ENCODE results near the gene GSTM2. TPM values are rescaled to one million over a fixed set of nuclear protein-coding genes. Genes with fewer than 3 reads are reported as not detected.

Gene GSTM2
- total and polyA plus RNA-seq, 2 of the 4 experiments (the other 2 are of a cell fraction): 10.2 to 85.5 TPM

DNA sequence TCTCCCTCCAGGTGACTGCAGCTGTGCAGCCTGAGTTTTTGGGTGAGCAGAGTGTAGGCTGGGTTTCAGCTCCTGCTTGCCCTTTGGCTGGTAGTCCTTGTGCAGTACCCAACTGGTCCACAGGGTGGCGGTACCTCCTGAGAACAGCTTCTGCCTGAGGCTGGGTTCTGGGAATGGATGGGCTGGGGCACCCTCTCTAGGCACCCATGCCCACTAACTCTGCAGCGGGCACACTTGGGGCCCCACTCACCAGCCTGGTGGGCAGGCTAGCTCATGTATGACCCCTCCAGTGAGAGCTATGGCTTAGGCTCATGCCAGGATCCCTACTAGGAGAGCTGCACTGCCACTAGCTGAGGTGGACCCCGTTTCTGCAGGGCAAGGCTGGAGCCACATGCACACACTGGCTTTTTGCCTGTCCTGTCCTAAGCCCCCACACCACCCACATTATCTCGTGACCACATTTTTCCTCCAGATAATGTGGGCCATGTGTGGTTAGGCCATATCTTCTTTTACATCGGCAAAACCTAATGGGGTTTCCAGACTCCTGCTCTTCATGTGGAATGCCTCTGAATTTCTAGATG lies 27.5 kb upstream of the GSTM2 start:
- Histone ChIP-seq H3K14ac (replicated peaks; ENCODE audit: low read depth, low read length) (no peak overlapping the region), H3K9me1 (ENCODE audit: insufficient read depth, low read length) (peaks cover 3% of the 10 kb centered on the region), H3K36me3 (ENCODE audit: control insufficient read depth, insufficient read depth, low read length) (no peaks in the 10 kb centered on the region), H2BK5ac (ENCODE audit: low read depth, low read length, poor library complexity, severe bottlenecking) (no peak overlapping the region), H3K4me1 (ENCODE audit: control insufficient read depth, insufficient read depth, low read length) (peaks cover 21% of the 10 kb centered on the region), H2AK9ac (replicated peaks; ENCODE audit: low read depth, low read length, poor library complexity) (peak overlapping the region; percentile 29), H3K9ac (ENCODE audit: low read depth, low read length) (no peak overlapping the region), H2AK5ac (ENCODE audit: low read depth, low read length) (peak overlapping the region; percentile 11; the same call in 1 of the 2 replicates), H4K91ac (ENCODE audit: insufficient read depth, low read depth, low read length) (no peak overlapping the region), H3K18ac (ENCODE audit: low read depth, low read length) (no peak overlapping the region), H2BK15ac (ENCODE audit: low read depth, low read length) (no peak overlapping the region; the same call in 2 of the 3 replicates), H3K27ac (ENCODE audit: insufficient read depth, low read length) (no peak overlapping the region), H3K27me3 (ENCODE audit: control insufficient read depth, insufficient read depth, low read length) (no peaks in the 10 kb centered on the region), H2BK20ac (ENCODE audit: low read depth, low read length) (no peak overlapping the region), H4K8ac (ENCODE audit: low read depth in 2 of 2, low read length in 2 of 2) (no peak overlapping the region), H3K4me3 (ENCODE audit: insufficient read depth, low read depth, low read length) (no peak overlapping the region), H2AFZ (replicated peaks; ENCODE audit: low read length, poor library complexity) (peak overlapping the region; percentile 65), H3K4ac (ENCODE audit: low read depth, low read length) (no peak overlapping the region), H3K56ac (ENCODE audit: extremely low read depth, insufficient read depth, low read length) (no peak overlapping the region), H2BK120ac (ENCODE audit: low read depth, low read length) (no peak overlapping the region), H4K20me1 (ENCODE audit: insufficient read depth, low read length) (no peaks in the 10 kb centered on the region), H3K9me3 (ENCODE audit: control insufficient read depth, insufficient read depth, low read length) (no peaks in the 10 kb centered on the region), H4K5ac (ENCODE audit: low read depth, low read length) (no peak overlapping the region), H3K79me1 (ENCODE audit: low read depth in 1 of 2, low read length in 2 of 2) (no peaks in the 10 kb centered on the region), H3K4me2 (ENCODE audit: low read depth, low read length) (no peak overlapping the region), H3K23ac (ENCODE audit: low read depth, low read length) (no peak overlapping the region)
- ChIA-PET CTCF (interaction anchor here (0.5 to 3.9 kb wide), 25 partner anchors 9 to 371 kb away, joined by 3 to 63 read pairs (median 4); partner anchors contain the start of genes AHCYL1, AMPD2, GNAI3 and GNAT2), POLR2A (ENCODE audit: unreplicated experiment) (interaction anchor here (0.5 to 1.0 kb wide), 2 partner anchors 134 to 839 kb away, joined by 3 read pairs; no protein-coding TSS in a partner anchor)
- intact Hi-C loops (cut with micrococcal nuclease) (loop anchor here (1.0 kb wide), 1 partner anchor 94 kb away; no protein-coding TSS in a partner anchor), in situ Hi-C loops (cut with MboI; ENCODE audit: low sequenced_read_pairs) (loop anchor here (5.0 to 10.0 kb wide), 3 partner anchors 132 to 342 kb away; partner anchors contain the start of genes AHCYL1 and CSF1), dilution Hi-C loops (cut with HindIII; ENCODE audit: low sequenced_read_pairs, unreplicated experiment) (no loop called here)
- ATAC-seq (ENCODE audit: low read depth): peak; percentile 76
- TF ChIP-seq CHD1 (IDR thresholded peaks at IDR 0.05; ENCODE audit: low read depth, low read length) (no peak), SMC3 (IDR thresholded peaks at IDR 0.05; ENCODE audit: low read depth, low read length) (peak; percentile 81), CTCF (conservative IDR thresholded peaks at IDR 0.05; ENCODE audit: low read depth, low read length) (peak; percentile 78), RAD21 (IDR thresholded peaks at IDR 0.05; ENCODE audit: low read length) (peak; percentile 72), RFX5 (IDR thresholded peaks at IDR 0.05; ENCODE audit: low read depth, low read length) (no peak), MAFK (IDR thresholded peaks at IDR 0.05; ENCODE audit: low read depth, low read length) (no peak), FOS (IDR thresholded peaks at IDR 0.05; ENCODE audit: low read depth, low read length) (no peak)
- TF ChIP-seq, protein P1, sequence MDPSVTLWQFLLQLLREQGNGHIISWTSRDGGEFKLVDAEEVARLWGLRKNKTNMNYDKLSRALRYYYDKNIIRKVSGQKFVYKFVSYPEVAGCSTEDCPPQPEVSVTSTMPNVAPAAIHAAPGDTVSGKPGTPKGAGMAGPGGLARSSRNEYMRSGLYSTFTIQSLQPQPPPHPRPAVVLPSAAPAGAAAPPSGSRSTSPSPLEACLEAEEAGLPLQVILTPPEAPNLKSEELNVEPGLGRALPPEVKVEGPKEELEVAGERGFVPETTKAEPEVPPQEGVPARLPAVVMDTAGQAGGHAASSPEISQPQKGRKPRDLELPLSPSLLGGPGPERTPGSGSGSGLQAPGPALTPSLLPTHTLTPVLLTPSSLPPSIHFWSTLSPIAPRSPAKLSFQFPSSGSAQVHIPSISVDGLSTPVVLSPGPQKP (IDR thresholded peaks at IDR 0.05; ENCODE audit: borderline replicate concordance, low read depth, low read length): no peak
- no CpG with 5 or more reads among the region's 5 CpGs for WGBS, 2 experiments (ENCODE audit: extremely low coverage in 2 of 2, insufficient read length in 1 of 2)
- peak; percentile 55 for DNase-seq
- BruUV-seq (replicated peaks): no TSS peak
